Activated naive CD8-positive, alpha-beta T cell treated with anti-CD3 and anti-CD28 coated beads, Interleukin-2, amount 50 U/mL, for 16 hours (primary cell): ENCODE results near the gene MVB12A.

Source experiments
- DNase-seq: peaks from one replicate; pipeline ENCODE4 v3.0.0-alpha.2; 2020; ENCODE audit warnings: low read depth, low spot score

MVB12A gene

DNA sequence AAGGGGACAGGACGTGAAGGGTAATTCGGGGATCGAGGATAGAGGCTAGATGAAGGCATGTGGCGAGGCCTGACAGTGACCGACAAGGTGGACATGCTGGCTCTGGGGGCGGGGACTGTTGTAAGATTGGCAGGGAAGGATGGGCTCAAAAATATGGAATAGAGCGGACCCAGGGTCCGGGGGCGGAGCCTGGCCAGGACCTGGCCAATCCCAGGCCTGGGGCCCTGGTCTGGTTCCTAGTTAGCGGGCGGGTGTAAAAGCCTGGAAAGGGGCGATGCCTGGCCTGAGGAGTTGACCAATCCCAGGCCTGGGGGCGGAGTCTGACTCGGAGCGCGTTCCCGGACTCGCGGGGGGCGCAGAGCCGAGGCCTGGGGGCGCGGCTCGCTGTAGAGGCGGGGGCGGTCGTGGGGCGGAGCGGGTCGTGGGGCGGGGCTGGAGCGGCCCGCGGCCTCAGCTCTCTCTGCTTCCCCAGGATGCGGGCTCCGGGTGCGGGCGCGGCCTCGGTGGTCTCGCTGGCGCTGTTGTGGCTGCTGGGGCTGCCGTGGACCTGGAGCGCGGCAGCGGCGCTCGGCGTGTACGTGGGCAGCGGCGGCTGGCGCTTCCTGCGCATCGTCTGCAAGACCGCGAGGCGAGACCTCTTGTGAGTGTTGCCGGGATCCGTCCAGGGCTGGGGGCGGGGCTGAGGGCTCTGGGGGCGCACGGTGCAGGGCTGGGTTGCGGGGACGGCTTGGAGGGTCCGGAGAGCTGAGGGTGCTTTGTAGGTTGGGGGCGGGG is 50.4 kb downstream of the MVB12A start, which contains the start of gene SLC27A1:
SLC27A1 (plus strand) TSS at position 457 of the 774 bp plus-strand sequence; CDS start at position 474, 17 bp downstream.
- DNase-seq, result peak; percentile 78

DNA sequence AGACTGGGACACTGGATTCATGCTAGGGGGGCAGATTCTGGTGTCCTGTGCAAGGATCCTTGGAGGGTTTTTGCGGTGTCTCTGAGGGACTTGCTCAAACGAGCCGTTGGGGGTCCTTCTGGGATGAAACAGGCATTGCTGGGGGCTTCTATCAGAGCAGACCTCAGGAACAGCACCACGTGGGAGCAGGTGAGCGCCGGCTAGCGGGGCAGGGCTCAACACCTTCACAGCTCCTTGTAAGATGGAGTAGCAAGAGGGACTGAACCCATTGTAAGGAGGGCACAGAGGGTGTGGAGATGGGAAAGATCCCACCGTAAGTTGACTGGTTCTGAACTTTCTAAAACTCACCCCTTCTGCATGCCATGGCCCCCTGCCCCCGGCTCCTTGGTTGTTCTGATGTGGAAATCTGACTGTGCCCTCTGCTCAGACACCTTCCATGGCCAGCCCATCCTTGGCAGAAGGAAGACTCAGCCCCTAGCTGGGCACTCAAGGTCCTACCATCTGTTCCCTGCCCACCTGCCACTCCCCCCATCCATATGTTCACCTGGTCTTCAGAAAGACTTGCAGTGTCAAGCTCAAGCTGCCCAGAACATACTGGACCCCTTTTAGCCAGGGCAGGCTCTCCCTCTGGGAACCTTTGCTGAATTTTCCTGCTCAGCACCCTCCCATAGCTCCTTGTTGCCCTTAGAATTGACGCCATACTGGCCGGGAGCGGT is 51.7 kb downstream of the MVB12A start:
- no peak for DNase-seq

DNA sequence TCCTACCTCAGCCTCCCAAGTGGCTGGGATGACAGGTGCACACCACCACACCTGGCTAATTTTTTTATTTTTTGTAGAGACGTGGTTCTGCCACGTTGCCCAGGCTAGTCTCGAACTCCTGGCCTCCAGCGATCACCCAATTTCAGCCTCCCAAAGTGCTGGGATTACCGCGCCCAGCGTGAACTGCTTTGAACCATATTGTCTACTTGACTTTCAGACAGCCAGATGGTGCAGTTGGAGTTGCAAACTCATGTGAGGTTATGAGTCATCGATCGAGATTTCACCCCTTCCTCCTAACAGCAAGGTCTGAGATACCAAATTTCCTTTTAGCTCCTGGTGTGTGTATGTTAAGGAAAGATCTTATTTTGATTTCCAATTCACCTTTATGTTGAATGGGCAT is 53.2 kb downstream of the MVB12A start:
- no peak for DNase-seq
